ENCODE results near the gene SMCR8.
A peak's percentile ranks its signal among the peaks of the same experiment; 100 is the strongest.
"Not testable (repeated sequence)": the region's sequence is repeated elsewhere in the genome, so short reads cannot be mapped to it uniquely, and the experiment has no call there.

The SMCR8 gene

GRCh38 chr17:18361837-18362697, 47.0 kb downstream of the SMCR8 start:
- DNase-seq = no peak

- DNase-seq = no peak
Observed at GRCh38 chr17:18362698-18363100, 47.6 kb downstream of the SMCR8 start.

GRCh38 chr17:18363101-18364049, 48.3 kb downstream of the SMCR8 start, which contains the start of gene SHMT1:
TSS of gene SHMT1 (minus strand) at chr17:18363550. CDS start at chr17:18355981, 7,569 bp downstream.
- peak; percentile 96 for DNase-seq

GRCh38 chr17:18364166-18364565, 49.1 kb downstream of the SMCR8 start:
- DNase-seq = no peak

- peak; percentile 50 for DNase-seq
Observed at GRCh38 chr17:18368946-18369345, 53.9 kb downstream of the SMCR8 start.

GRCh38 chr17:18370761-18371160, 55.7 kb downstream of the SMCR8 start:
- DNase-seq = no peak

- DNase-seq = no peak
Observed at GRCh38 chr17:18371455-18371854, 56.4 kb downstream of the SMCR8 start.

GRCh38 chr17:18373181-18373580, 58.1 kb downstream of the SMCR8 start:
- DNase-seq = not testable (repeated sequence)

GRCh38 chr17:18374216-18374615, 59.1 kb downstream of the SMCR8 start:
- no peak for DNase-seq

Data from NCI-H226 (cell line).